Ishikawa (cell line): ENCODE results near the gene SUSD2.

Source experiments
- CEBPB ChIP-seq: IDR thresholded peaks from 2 replicates; pipeline ENCODE4 v1.6.1; 2012
- CREB1 ChIP-seq: IDR thresholded peaks from 2 replicates; pipeline ENCODE4 v1.6.1; 2012; ENCODE audit warnings: low read depth
- EGR1 ChIP-seq: IDR thresholded peaks from 2 replicates; pipeline ENCODE4 v1.6.1; 2012
- EP300 ChIP-seq: IDR thresholded peaks from 2 replicates; pipeline ENCODE4 v1.6.1; 2012; ENCODE audit warnings: borderline replicate concordance
- FOXM1 ChIP-seq: IDR thresholded peaks from 2 replicates; pipeline ENCODE4 v1.6.1; 2012; ENCODE audit warnings: low read depth, borderline replicate concordance
- MAX ChIP-seq: IDR thresholded peaks from 2 replicates; pipeline ENCODE4 v1.6.1; 2012
- NFIC ChIP-seq: IDR thresholded peaks from 2 replicates; pipeline ENCODE4 v1.6.1; 2012
- RAD21 ChIP-seq: IDR thresholded peaks from 2 replicates; pipeline ENCODE4 v1.6.1; 2012; ENCODE audit warnings: low read depth
- REST ChIP-seq: IDR thresholded peaks from 2 replicates; pipeline ENCODE4 v1.6.1; 2012; ENCODE audit warnings: low read depth, mild to moderate bottlenecking
- TAF1 ChIP-seq: IDR thresholded peaks from 2 replicates; pipeline ENCODE4 v1.6.1; 2012; ENCODE audit warnings: low read depth, mild to moderate bottlenecking
- TCF12 ChIP-seq: IDR thresholded peaks from 2 replicates; pipeline ENCODE4 v1.6.1; 2012; ENCODE audit warnings: low read depth
- TEAD4 ChIP-seq: IDR thresholded peaks from 2 replicates; pipeline ENCODE4 v1.6.1; 2012
- USF1 ChIP-seq: IDR thresholded peaks from 2 replicates; pipeline ENCODE4 v1.6.1; 2012
- YY1 ChIP-seq: IDR thresholded peaks from 2 replicates; pipeline ENCODE4 v1.6.1; 2012; ENCODE audit warnings: low read depth
- ZBTB7A ChIP-seq: IDR thresholded peaks from 2 replicates; pipeline ENCODE4 v1.6.1; 2012; ENCODE audit warnings: low read depth

The SUSD2 gene

GRCh38 chr22:24180316-24181087 is 785 bp upstream of the SUSD2 start:
- TF ChIP-seq ZBTB7A (no peak), FOXM1 (no peak; the same call in 1 of the 2 replicates), YY1 (0 out of 2 replicates have a peak, but pooled peaks have one; percentile 44), TCF12 (peak; percentile 82), TAF1 (no peak), EP300 (peak; percentile 82), TEAD4 (peak; percentile 44), NFIC (peak; percentile 90)

- TF ChIP-seq TEAD4: no peak
- TF ChIP-seq RAD21: no peak; the same call in 1 of the 2 replicates
- TF ChIP-seq EGR1: no peak
- TF ChIP-seq EP300: no peak
- no peak for TF ChIP-seq MAX
- no peak for TF ChIP-seq YY1
- no peak for TF ChIP-seq CEBPB
- no peak for TF ChIP-seq CREB1
- TF ChIP-seq USF1: no peak
- TF ChIP-seq TAF1: no peak
- no peak for TF ChIP-seq REST
- TF ChIP-seq NFIC: no peak
- no peak for TF ChIP-seq ZBTB7A
- no peak for TF ChIP-seq TCF12
- TF ChIP-seq FOXM1: no peak
Observed at GRCh38 chr22:24181996-24182899, 961 bp downstream of the SUSD2 start.

- TF ChIP-seq TCF12 (no peak), RAD21 (no peak), EGR1 (no peak), CEBPB (no peak), TAF1 (no peak), YY1 (no peak), FOXM1 (no peak), ZBTB7A (no peak), MAX (no peak), EP300 (no peak), NFIC (no peak), REST (no peak), CREB1 (no peak), TEAD4 (no peak), USF1 (no peak)
Observed at GRCh38 chr22:24183321-24184031, 2.2 kb downstream of the SUSD2 start.

- TF ChIP-seq MAX (no peak), TEAD4 (no peak), TAF1 (no peak), FOXM1 (no peak), ZBTB7A (no peak), RAD21 (no peak), CREB1 (no peak), TCF12 (no peak), NFIC (no peak), CEBPB (no peak), REST (no peak), EP300 (no peak), YY1 (no peak), USF1 (no peak), EGR1 (no peak)
Observed at GRCh38 chr22:24184057-24184798, 2.9 kb downstream of the SUSD2 start.
